Transverse colon (tissue), 4 donors: Measurements from ENCODE around the gene TMEM123.

Source experiments
- EP300 ChIP-seq: sonication (generic); formaldehyde crosslinking; IDR thresholded peaks from one replicate; pipeline ENCODE4 v1.6.1; 2017; ENCODE audit warnings: antibody characterized with exemption, low read depth
- POLR2A ChIP-seq: fragments of 450-650 bp; IDR thresholded peaks from one replicate; pipeline ENCODE4 v1.6.1; 2016; ENCODE audit warnings: antibody characterized with exemption, mild to moderate bottlenecking, moderate library complexity
- POLR2AphosphoS5 ChIP-seq, 3 donors: sonication (generic); formaldehyde crosslinking; IDR thresholded peaks; one replicate each; pipeline ENCODE4 v1.6.1; 2016; ENCODE audit warnings: antibody characterized with exemption in 3 of 3
- TF ChIP-seq, protein P1 (sequence below), 5 experiments: fragments of 200-600 bp in 3 of 5; fragments of 450-650 bp in 2 of 5; sonication (generic) in 3 of 5; IDR thresholded peaks; 1 replicate in 2 of 5; 2 replicates in 3 of 5; pipeline ENCODE4 v1.5.1; 2016 to 2017; ENCODE audit warnings: antibody characterized with exemption in 5 of 5, inconsistent platforms in 3 of 5, mild to moderate bottlenecking in 2 of 5, moderate library complexity in 1 of 5

DNA sequence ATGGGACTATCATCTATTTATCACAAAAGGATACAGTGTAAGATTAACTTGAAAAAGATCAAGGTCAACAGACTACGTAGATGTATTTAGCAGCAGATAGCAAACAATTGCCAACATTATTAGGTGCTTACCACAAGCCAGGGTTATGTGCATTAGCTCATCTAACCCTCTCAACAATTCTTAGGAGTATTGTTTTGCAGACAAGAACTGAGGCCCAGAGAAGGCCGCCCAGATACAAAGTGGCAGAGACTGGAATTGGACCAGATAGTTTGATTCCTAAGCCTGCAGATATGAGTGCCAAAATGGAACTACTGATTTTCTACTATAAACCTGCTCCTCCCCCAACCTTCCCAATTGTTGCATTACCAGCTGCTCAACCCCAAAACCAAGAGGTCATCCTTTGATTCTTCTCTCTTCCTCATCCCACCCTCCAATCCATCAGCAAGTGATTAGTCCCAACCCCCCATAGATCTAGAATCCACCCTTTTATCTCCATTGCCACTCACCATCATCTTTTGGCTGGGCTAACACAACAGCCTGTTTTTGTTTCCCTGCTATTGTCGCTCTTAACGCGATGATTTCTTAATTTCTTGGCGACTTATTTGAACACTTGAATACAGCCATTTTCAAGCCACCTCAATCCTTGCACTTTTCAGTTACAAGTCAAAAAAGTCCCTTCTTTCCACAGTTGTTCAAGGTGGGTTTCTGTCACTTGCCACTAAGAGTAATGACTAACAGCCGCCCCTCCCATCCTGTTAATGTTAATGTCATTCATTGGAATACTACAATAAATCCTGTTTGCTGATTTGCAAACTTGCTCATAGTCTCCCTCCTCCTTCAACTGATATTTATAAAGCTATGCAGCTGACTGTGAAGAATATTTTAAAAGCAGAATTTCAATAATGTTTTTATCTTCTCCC is 2.7 kb downstream of the TMEM123 start:
- no peak for TF ChIP-seq POLR2AphosphoS5 (IDR thresholded peaks at IDR 0.05)
- TF ChIP-seq, protein P1, sequence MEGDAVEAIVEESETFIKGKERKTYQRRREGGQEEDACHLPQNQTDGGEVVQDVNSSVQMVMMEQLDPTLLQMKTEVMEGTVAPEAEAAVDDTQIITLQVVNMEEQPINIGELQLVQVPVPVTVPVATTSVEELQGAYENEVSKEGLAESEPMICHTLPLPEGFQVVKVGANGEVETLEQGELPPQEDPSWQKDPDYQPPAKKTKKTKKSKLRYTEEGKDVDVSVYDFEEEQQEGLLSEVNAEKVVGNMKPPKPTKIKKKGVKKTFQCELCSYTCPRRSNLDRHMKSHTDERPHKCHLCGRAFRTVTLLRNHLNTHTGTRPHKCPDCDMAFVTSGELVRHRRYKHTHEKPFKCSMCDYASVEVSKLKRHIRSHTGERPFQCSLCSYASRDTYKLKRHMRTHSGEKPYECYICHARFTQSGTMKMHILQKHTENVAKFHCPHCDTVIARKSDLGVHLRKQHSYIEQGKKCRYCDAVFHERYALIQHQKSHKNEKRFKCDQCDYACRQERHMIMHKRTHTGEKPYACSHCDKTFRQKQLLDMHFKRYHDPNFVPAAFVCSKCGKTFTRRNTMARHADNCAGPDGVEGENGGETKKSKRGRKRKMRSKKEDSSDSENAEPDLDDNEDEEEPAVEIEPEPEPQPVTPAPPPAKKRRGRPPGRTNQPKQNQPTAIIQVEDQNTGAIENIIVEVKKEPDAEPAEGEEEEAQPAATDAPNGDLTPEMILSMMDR (IDR thresholded peaks at IDR 0.05): no peak
- TF ChIP-seq POLR2A: no peak
- TF ChIP-seq EP300: no peak
